CD8-positive, alpha-beta memory T cell (primary cell): ENCODE results near the gene DNASE1L1. TPM values are rescaled to one million over a fixed set of nuclear protein-coding genes. Genes with fewer than 3 reads are reported as not detected.
A peak's percentile ranks its signal among the peaks of the same experiment; 100 is the strongest.

ENCODE experiments used
- CTCF ChIA-PET: fragments of 350-600 bp; sonication (Branson Sonifier 250); formaldehyde crosslinking; loops from one replicate; lab custom pipeline; 2021; ENCODE audit warnings: antibody characterized with exemption; lab: Charles Lee
- POLR2A ChIA-PET: fragments of 350-600 bp; sonication (Branson Sonifier 250); formaldehyde crosslinking; loops from one replicate; lab custom pipeline; 2021; ENCODE audit warnings: antibody characterized with exemption; lab: Charles Lee
- DNase-seq, 5 donors: peaks; one replicate each; pipeline versions ENCODE4 v3.0.0 to v3.0.0-alpha.2; 2020 to 2022; ENCODE audit warnings: mixed read lengths in 1 of 5
- H3K27ac ChIP-seq: one replicate; pipeline ENCODE4 v1.7.0; 2013; ENCODE audit warnings: low read depth, mild to moderate bottlenecking, low read length, moderate library complexity
- H3K27me3 ChIP-seq: 2 replicates; pipeline ENCODE4 v1.7.0; 2013; ENCODE audit warnings: low read length, mild to moderate bottlenecking; ENCODE audit not compliant: insufficient read depth, poor library complexity, severe bottlenecking
- H3K36me3 ChIP-seq: 2 replicates; pipeline ENCODE4 v1.7.0; 2013; ENCODE audit warnings: mild to moderate bottlenecking, low read length, moderate library complexity; ENCODE audit not compliant: insufficient read depth
- H3K4me1 ChIP-seq: 2 replicates; pipeline ENCODE4 v1.7.0; 2013; ENCODE audit warnings: mild to moderate bottlenecking, low read length, moderate library complexity; ENCODE audit not compliant: insufficient read depth
- H3K4me3 ChIP-seq: 2 replicates; pipeline ENCODE4 v1.7.0; 2013; ENCODE audit warnings: mild to moderate bottlenecking, low read length
- H3K9me3 ChIP-seq: 2 replicates; pipeline ENCODE4 v1.7.0; 2013; ENCODE audit warnings: mild to moderate bottlenecking, low read length
- H3K27ac Mint-ChIP-seq, 8 donors: one replicate each; pipeline ENCODE4 v1.8.0; 2020 to 2021; ENCODE audit warnings: mixed read lengths in 8 of 8, mild to moderate bottlenecking in 6 of 8, inconsistent platforms in 3 of 8, moderate library complexity in 3 of 8
- H3K27me3 Mint-ChIP-seq, 2 donors: one replicate each; pipeline ENCODE4 v1.8.0; 2020 to 2021; ENCODE audit warnings: mixed read lengths in 2 of 2, mild to moderate bottlenecking in 1 of 2, moderate library complexity in 1 of 2
- H3K36me3 Mint-ChIP-seq, 3 donors: one replicate each; pipeline ENCODE4 v1.8.0; 2020 to 2021; ENCODE audit warnings: mixed read lengths in 3 of 3, inconsistent platforms in 1 of 3, mild to moderate bottlenecking in 1 of 3
- H3K4me1 Mint-ChIP-seq, 3 donors: one replicate each; pipeline ENCODE4 v1.8.0; 2020 to 2021; ENCODE audit warnings: mixed read lengths in 3 of 3, inconsistent platforms in 1 of 3, mild to moderate bottlenecking in 1 of 3
- H3K4me3 Mint-ChIP-seq, 7 donors: one replicate each; pipeline ENCODE4 v1.8.0; 2020 to 2021; ENCODE audit warnings: mixed read lengths in 7 of 7, mild to moderate bottlenecking in 6 of 7, moderate library complexity in 4 of 7, inconsistent platforms in 2 of 7
- H3K9me3 Mint-ChIP-seq, 5 donors: one replicate each; pipeline ENCODE4 v1.8.0; 2020 to 2022; ENCODE audit warnings: mixed read lengths in 5 of 5, mild to moderate bottlenecking in 3 of 5, moderate library complexity in 2 of 5, inconsistent platforms in 1 of 5
- polyA plus RNA-seq: library from polyadenylated mRNA; unstranded; fragments of 300-500 nt; fragmentation: Illumina TruSeq; gene quantifications from one replicate; pipeline ENCODE4 v1.2.3, GENCODE V29; 2021
- total RNA-seq, 2 experiments: library from RNA; stranded (reverse); gene quantifications; one replicate each; pipeline ENCODE4 v1.2.3, GENCODE V29; 2021

Gene DNASE1L1
- total and polyA plus RNA-seq, 3 experiments from 2014 or later, result 9.8 to 19.1 (median 10.1) TPM

DNA sequence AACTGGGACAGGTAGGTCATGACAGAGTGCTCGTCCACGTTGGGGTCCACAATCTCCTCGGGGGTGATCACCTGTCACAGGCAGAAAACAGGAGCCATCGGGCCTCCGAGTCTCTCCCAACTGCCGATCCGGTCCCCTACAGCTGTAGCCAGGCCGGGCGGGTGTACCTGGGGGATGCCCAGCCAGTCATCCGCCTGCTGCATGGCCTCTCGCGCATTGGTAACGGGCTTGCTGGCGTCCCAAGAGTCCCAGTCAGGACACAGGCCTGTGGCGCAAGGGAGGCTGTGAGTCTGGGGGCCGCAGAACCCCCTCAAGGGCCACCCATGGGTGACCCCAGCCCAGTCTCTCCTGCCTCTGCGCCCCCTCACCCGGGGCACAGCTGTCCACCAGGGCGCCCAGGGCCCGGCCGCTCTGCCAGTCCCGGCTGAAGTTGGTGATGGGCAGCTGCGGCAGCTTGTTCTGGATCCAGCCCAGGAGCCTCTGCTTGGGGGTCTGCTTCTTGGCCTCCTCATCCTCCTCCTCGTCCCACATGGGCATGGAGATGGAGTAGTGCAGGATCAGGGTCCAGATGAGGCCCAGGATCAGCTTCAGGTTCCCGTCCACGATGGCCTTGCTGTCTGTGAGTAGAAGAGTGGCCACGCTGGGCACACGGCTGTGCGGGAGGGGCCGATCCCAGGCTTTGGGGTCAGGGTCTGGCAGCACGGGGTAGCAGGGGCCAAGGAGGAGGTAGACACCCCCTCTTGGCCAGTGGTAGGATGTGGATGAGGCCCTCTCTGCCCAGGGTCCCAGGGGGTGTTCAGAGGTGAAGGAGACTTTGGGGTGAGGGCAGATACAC is 41.4 kb downstream of the DNASE1L1 start:
- Mint-ChIP-seq H3K9me3 (no peaks in the 10 kb centered on the region), H3K36me3 (peaks cover 3 to 49% (median 4%) of the 10 kb centered on the region in 3 donors), H3K27me3 (peaks cover 0 to 10% of the 10 kb centered on the region in 2 donors), H3K27ac (peak overlapping the region; percentile 84 to 100 (median 98)), H3K4me1 (peaks cover 28 to 35% (median 31%) of the 10 kb centered on the region in 3 donors), H3K4me3 (peak overlapping the region; percentile 79 to 99 (median 95))
- Histone ChIP-seq H3K4me1 (peaks cover 29% of the 10 kb centered on the region), H3K9me3 (no peaks in the 10 kb centered on the region), H3K36me3 (peaks cover 35% of the 10 kb centered on the region), H3K27me3 (no peaks in the 10 kb centered on the region), H3K4me3 (peak overlapping the region; percentile 77), H3K27ac (peak overlapping the region; percentile 99)
- ChIA-PET CTCF (interaction anchor here (1.7 to 2.2 kb wide), 2 partner anchors 17 to 31 kb away, joined by 5 to 7 read pairs; partner anchors contain the start of gene RPL10), POLR2A (interaction anchor here (0.7 to 3.7 kb wide), 6 partner anchors 11 to 20 kb away, joined by 3 to 22 read pairs (median 4); partner anchors contain the start of gene EMD)
- peak in 1 of 5 donors; percentile 1 for DNase-seq

DNA sequence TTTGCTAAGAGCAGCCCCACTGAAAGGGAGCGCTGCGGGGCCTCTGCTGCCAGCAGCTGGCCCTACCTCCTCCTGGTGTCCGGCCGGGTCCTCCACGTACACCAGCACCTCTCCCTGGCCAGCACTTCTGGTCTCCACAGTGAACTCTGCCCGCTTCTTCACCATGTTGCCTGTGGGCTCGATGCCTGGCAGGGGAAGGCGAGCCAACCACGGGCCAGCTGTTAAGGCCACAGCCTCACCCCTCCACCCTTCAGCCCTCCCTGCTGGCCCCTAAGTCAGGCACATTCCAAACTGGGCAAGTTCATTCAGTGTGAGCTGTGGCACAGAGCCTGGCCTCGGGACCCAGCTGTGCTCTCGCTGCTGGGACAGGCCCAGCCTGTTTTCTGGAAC is 42.4 kb downstream of the DNASE1L1 start:
- POLR2A ChIA-PET, result interaction anchor here (0.9 to 1.3 kb wide), 2 partner anchors 10 to 17 kb away, joined by 3 to 5 read pairs; no protein-coding TSS in a partner anchor
- no peaks in the 10 kb centered on the region for H3K27me3 ChIP-seq
- H3K4me3 ChIP-seq, result no peak overlapping the region
- H3K4me1 ChIP-seq, result peaks cover 29% of the 10 kb centered on the region
- Mint-ChIP-seq H3K4me1 (peaks cover 24 to 31% (median 27%) of the 10 kb centered on the region in 3 donors), H3K4me3 (peak overlapping the region in 5 of 7 donors; percentile 22 to 51 (median 37)), H3K27ac (peak overlapping the region in 7 of 8 donors; percentile 80 to 98 (median 84)), H3K27me3 (peaks cover 0 to 10% of the 10 kb centered on the region in 2 donors), H3K36me3 (peaks cover 3 to 56% (median 4%) of the 10 kb centered on the region in 3 donors), H3K9me3 (no peaks in the 10 kb centered on the region)
- H3K36me3 ChIP-seq, result peaks cover 46% of the 10 kb centered on the region
- no peak for DNase-seq
- H3K9me3 ChIP-seq, result no peaks in the 10 kb centered on the region
- CTCF ChIA-PET, result no interaction called here
- H3K27ac ChIP-seq, result peak overlapping the region; percentile 38

- peak in 1 of 5 donors; percentile 1 for DNase-seq
- ChIA-PET CTCF (no interaction called here), POLR2A (interaction anchor here (0.9 to 1.3 kb wide), 3 partner anchors 9 to 18 kb away, joined by 3 to 5 read pairs (median 3); no protein-coding TSS in a partner anchor)
- Mint-ChIP-seq H3K27ac (peak overlapping the region in 6 of 8 donors; percentile 54 to 98 (median 81)), H3K4me1 (peaks cover 27 to 34% (median 27%) of the 10 kb centered on the region in 3 donors), H3K9me3 (no peaks in the 10 kb centered on the region), H3K27me3 (peaks cover 0 to 14% of the 10 kb centered on the region in 2 donors), H3K36me3 (peaks cover 3 to 61% (median 5%) of the 10 kb centered on the region in 3 donors), H3K4me3 (peak overlapping the region in 1 of 7 donors; percentile 37)
- no peak overlapping the region for H3K4me3 ChIP-seq
- peaks cover 51% of the 10 kb centered on the region for H3K36me3 ChIP-seq
- no peaks in the 10 kb centered on the region for H3K9me3 ChIP-seq
- H3K27ac ChIP-seq, result no peak overlapping the region
- H3K27me3 ChIP-seq, result no peaks in the 10 kb centered on the region
- peaks cover 33% of the 10 kb centered on the region for H3K4me1 ChIP-seq
Measured at GRCh38 chrX:154365997-154366665, 42.9 kb downstream of the DNASE1L1 start.

- H3K36me3 ChIP-seq, result peaks cover 57% of the 10 kb centered on the region
- no peaks in the 10 kb centered on the region for H3K9me3 ChIP-seq
- H3K27me3 ChIP-seq, result no peaks in the 10 kb centered on the region
- Mint-ChIP-seq H3K36me3 (peaks cover 5 to 66% (median 6%) of the 10 kb centered on the region in 3 donors), H3K27ac (peak overlapping the region in 6 of 8 donors; percentile 36 to 88 (median 75)), H3K27me3 (peaks cover 0 to 15% of the 10 kb centered on the region in 2 donors), H3K9me3 (no peaks in the 10 kb centered on the region), H3K4me3 (peak overlapping the region in 3 of 7 donors; percentile 11 to 61 (median 60)), H3K4me1 (peaks cover 30 to 39% (median 31%) of the 10 kb centered on the region in 3 donors)
- peaks cover 33% of the 10 kb centered on the region for H3K4me1 ChIP-seq
- POLR2A ChIA-PET, result interaction anchor here (1.0 kb wide), 1 partner anchor 9 kb away, joined by 3 read pairs; no protein-coding TSS in a partner anchor
- H3K27ac ChIP-seq, result no peak overlapping the region
- no peak overlapping the region for H3K4me3 ChIP-seq
- CTCF ChIA-PET, result interaction anchor here (1.0 kb wide), 1 partner anchor 8 kb away, joined by 3 read pairs; no protein-coding TSS in a partner anchor
- DNase-seq, result no peak
Measured at GRCh38 chrX:154365052-154365600, 43.9 kb downstream of the DNASE1L1 start.

DNA sequence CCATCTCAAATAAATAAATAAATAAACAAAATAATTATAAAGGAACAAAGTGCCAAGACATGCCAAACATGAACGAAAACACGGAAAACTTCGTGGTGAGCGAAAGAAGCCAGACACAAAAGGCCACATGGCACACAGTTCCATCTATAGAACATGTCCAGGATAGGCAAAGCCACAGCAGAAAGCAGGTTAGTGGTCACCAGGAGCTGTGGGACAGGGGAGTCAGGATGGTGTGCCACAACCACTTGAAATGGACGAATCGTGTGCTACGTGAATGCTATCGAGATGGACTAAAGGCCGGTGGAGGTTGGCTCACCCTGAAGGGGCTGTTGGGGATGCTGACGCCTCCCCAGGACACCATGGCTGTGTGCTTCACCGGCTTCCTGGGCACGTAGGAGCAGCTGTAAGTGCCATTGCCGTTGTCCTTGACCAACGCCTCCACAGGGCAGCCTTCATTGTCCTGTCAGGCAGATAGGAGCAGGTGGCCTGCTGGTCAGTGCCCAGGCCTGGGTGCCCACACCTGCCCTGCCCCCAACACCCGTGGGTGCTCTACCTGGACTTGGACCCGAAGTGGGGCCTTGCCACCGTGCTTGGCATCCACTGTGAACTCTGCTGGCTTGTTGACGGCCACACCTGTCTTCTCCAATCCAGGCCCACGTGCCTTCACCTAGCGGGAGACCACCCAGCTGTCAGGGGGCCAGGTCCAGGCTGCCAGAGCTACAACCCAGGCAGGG is 45.2 kb downstream of the DNASE1L1 start:
- no peaks in the 10 kb centered on the region for H3K27me3 ChIP-seq
- Mint-ChIP-seq H3K36me3 (peaks cover 5 to 69% (median 6%) of the 10 kb centered on the region in 3 donors), H3K27me3 (peaks cover 0 to 11% of the 10 kb centered on the region in 2 donors), H3K4me3 (peak overlapping the region in 1 of 7 donors; percentile 60), H3K27ac (peak overlapping the region in 7 of 8 donors; percentile 9 to 89 (median 68)), H3K9me3 (no peaks in the 10 kb centered on the region), H3K4me1 (peaks cover 26 to 33% (median 32%) of the 10 kb centered on the region in 3 donors)
- POLR2A ChIA-PET, result interaction anchor here (1.5 kb wide), 1 partner anchor 10 kb away, joined by 5 read pairs; no protein-coding TSS in a partner anchor
- CTCF ChIA-PET, result interaction anchor here (3.2 kb wide), 1 partner anchor 10 kb away, joined by 10 read pairs; the partner anchor contains the start of gene FLNA
- peaks cover 68% of the 10 kb centered on the region for H3K36me3 ChIP-seq
- no peaks in the 10 kb centered on the region for H3K9me3 ChIP-seq
- DNase-seq, result no peak
- no peak overlapping the region for H3K27ac ChIP-seq
- no peak overlapping the region for H3K4me3 ChIP-seq
- peaks cover 40% of the 10 kb centered on the region for H3K4me1 ChIP-seq

- H3K4me3 ChIP-seq, result no peak overlapping the region
- peaks cover 6 to 71% (median 10%) of the 10 kb centered on the region in 3 donors for H3K36me3 Mint-ChIP-seq
- H3K9me3 ChIP-seq, result no peaks in the 10 kb centered on the region
- peaks cover 81% of the 10 kb centered on the region for H3K36me3 ChIP-seq
- no peak overlapping the region for H3K27ac ChIP-seq
- peaks cover 45% of the 10 kb centered on the region for H3K4me1 ChIP-seq
- no peaks in the 10 kb centered on the region for H3K27me3 ChIP-seq
- H3K4me1 Mint-ChIP-seq, result peaks cover 16 to 32% (median 31%) of the 10 kb centered on the region in 3 donors
- peak in 1 of 5 donors; percentile 0 for DNase-seq
- ChIA-PET POLR2A (interaction anchor here (0.6 to 1.5 kb wide), 2 partner anchors 8 to 9 kb away, joined by 3 to 5 read pairs; no protein-coding TSS in a partner anchor), CTCF (interaction anchor here (1.5 to 3.2 kb wide), 2 partner anchors 9 to 11 kb away, joined by 3 to 10 read pairs; partner anchors contain the start of gene FLNA)
- H3K27me3 Mint-ChIP-seq, result peaks cover 0 to 9% of the 10 kb centered on the region in 2 donors
- no peaks in the 10 kb centered on the region for H3K9me3 Mint-ChIP-seq
- H3K27ac Mint-ChIP-seq, result peak overlapping the region in 6 of 8 donors; percentile 46 to 96 (median 75)
- peak overlapping the region in 1 of 7 donors; percentile 76 for H3K4me3 Mint-ChIP-seq
Measured at GRCh38 chrX:154362085-154362742, 46.8 kb downstream of the DNASE1L1 start.
